H1 (cell line): ENCODE results near the gene NRN1. TPM values are rescaled to one million over a fixed set of nuclear protein-coding genes. Genes with fewer than 3 reads are reported as not detected.
A peak's percentile ranks its signal among the peaks of the same experiment; 100 is the strongest.

Experiments used
- CTCF ChIA-PET: fragments of 300-600 bp; sonication (Branson Sonifier 250); formaldehyde crosslinking; loops from one replicate; lab custom pipeline; 2021; ENCODE audit not compliant: partially characterized antibody; lab: Charles Lee
- POLR2A ChIA-PET: fragments of 300-600 bp; sonication (Branson Sonifier 250); formaldehyde crosslinking; loops from one replicate; lab custom pipeline; 2021; ENCODE audit warnings: inconsistent platforms; ENCODE audit not compliant: partially characterized antibody; lab: Charles Lee
- DNase-seq, 2 experiments: peaks; one replicate each; pipeline versions ENCODE4 v3.0.0 to v3.0.0-alpha.2; 2010 to 2022; ENCODE audit warnings: low spot score in 2 of 2, low read depth in 1 of 2, mixed read lengths in 1 of 2
- FAIRE-seq: peaks from 2 replicates; lab custom pipeline; 2011; peaks lifted over from hg19 to GRCh38; lab: Jason Lieb, UNC
- H2AFZ ChIP-seq: 2 replicates; pipeline ENCODE4 v1.8.1; 2012; ENCODE audit warnings: low read length, inconsistent platforms
- H2AK5ac ChIP-seq: 2 replicates; pipeline ENCODE4 v1.6.1; 2013; ENCODE audit warnings: low read depth, low read length
- H2BK120ac ChIP-seq: replicated peaks from 2 replicates; pipeline ENCODE3; 2013; ENCODE audit warnings: low read depth, low read length, inconsistent platforms
- H2BK12ac ChIP-seq: 2 replicates; pipeline ENCODE4 v1.6.1; 2013; ENCODE audit warnings: low read depth, low read length
- H2BK15ac ChIP-seq: 2 replicates; pipeline ENCODE4 v1.6.1; 2013; ENCODE audit warnings: low read length
- H2BK20ac ChIP-seq: 2 replicates; pipeline ENCODE4 v1.6.1; 2013; ENCODE audit warnings: low read length
- H2BK5ac ChIP-seq: 2 replicates; pipeline ENCODE4 v1.6.1; 2013; ENCODE audit warnings: low read depth, low read length
- H3K14ac ChIP-seq: 2 replicates; pipeline ENCODE4 v1.6.1; 2013; ENCODE audit warnings: inconsistent platforms; ENCODE audit not compliant: insufficient read length
- H3K18ac ChIP-seq: 2 replicates; pipeline ENCODE4 v1.6.1; 2013; ENCODE audit warnings: low read length; ENCODE audit errors: extremely low read depth
- H3K23ac ChIP-seq: 2 replicates; pipeline ENCODE4 v1.6.1; 2013; ENCODE audit warnings: inconsistent platforms; ENCODE audit not compliant: insufficient read length
- H3K23me2 ChIP-seq: 2 replicates; pipeline ENCODE4 v1.6.1; 2013; ENCODE audit warnings: low read depth, low read length
- H3K27ac ChIP-seq: 2 replicates; pipeline ENCODE4 v1.6.1; 2011; ENCODE audit warnings: low read depth, low read length, inconsistent platforms
- H3K27me3 ChIP-seq, 4 experiments: replicated peaks in 1 of 4; 1 replicate in 1 of 4; 2 replicates in 3 of 4; pipeline versions ENCODE4 v1.6.1 to v1.8.1; 2011 to 2013; ENCODE audit warnings: low read length in 3 of 4, mild to moderate bottlenecking in 3 of 4, inconsistent platforms in 2 of 4, mixed read lengths in 2 of 4, moderate library complexity in 1 of 4; ENCODE audit not compliant: control insufficient read depth in 3 of 4, insufficient read depth in 3 of 4; ENCODE audit errors: extremely low read depth in 1 of 4
- H3K36me3 ChIP-seq, 4 experiments: 2 replicates each; pipeline versions ENCODE4 v1.6.1 to v1.8.1; 2011 to 2013; ENCODE audit warnings: mild to moderate bottlenecking in 4 of 4, low read length in 3 of 4, moderate library complexity in 2 of 4, control low read depth in 1 of 4, inconsistent platforms in 1 of 4; ENCODE audit not compliant: insufficient read depth in 4 of 4, control insufficient read depth in 2 of 4
- H3K4ac ChIP-seq: replicated peaks from 2 replicates; pipeline ENCODE3; 2013; ENCODE audit warnings: low read length, low read depth, mixed read lengths, inconsistent platforms; ENCODE audit not compliant: insufficient read length
- H3K4me1 ChIP-seq, 4 experiments: replicated peaks in 1 of 4; 1 replicate in 1 of 4; 2 replicates in 3 of 4; pipeline versions ENCODE4 v1.6.1 to v1.8.1; 2011 to 2013; ENCODE audit warnings: low read length in 3 of 4, inconsistent platforms in 2 of 4, mixed read lengths in 1 of 4; ENCODE audit not compliant: insufficient read depth in 4 of 4, control insufficient read depth in 3 of 4
- H3K4me2 ChIP-seq, 2 experiments: 2 replicates each; pipeline versions ENCODE4 v1.6.1 to v1.8.1; 2011 to 2013; ENCODE audit warnings: low read depth in 2 of 2, low read length in 2 of 2, control low read depth in 1 of 2, inconsistent platforms in 1 of 2, mild to moderate bottlenecking in 1 of 2; ENCODE audit not compliant: insufficient read depth in 1 of 2
- H3K4me3 ChIP-seq, 4 experiments: fragments of 200-600, 300-600 bp in 1 of 4; sonication (generic), shearing (Covaris generic), sonication (Bioruptor Twin) in 1 of 4; 2 replicates each; pipeline versions ENCODE4 v1.5.1 to v1.8.1; 2011 to 2016; ENCODE audit warnings: low read length in 4 of 4, low read depth in 3 of 4, control low read depth in 2 of 4, inconsistent platforms in 2 of 4, mild to moderate bottlenecking in 2 of 4, mixed read lengths in 1 of 4, moderate library complexity in 1 of 4; ENCODE audit not compliant: insufficient read depth in 2 of 4; ENCODE audit errors: extremely low read depth in 1 of 4
- H3K56ac ChIP-seq: replicated peaks from 2 replicates; pipeline ENCODE3; 2013; ENCODE audit warnings: low read depth, mild to moderate bottlenecking, mixed read lengths, low read length, inconsistent platforms; ENCODE audit not compliant: insufficient read length
- H3K79me1 ChIP-seq: 2 replicates; pipeline ENCODE4 v1.6.1; 2013; ENCODE audit warnings: low read depth, low read length, control low read depth
- H3K79me2 ChIP-seq, 2 experiments: 2 replicates each; pipeline versions ENCODE4 v1.6.1 to v1.8.1; 2012 to 2013; ENCODE audit warnings: low read length in 2 of 2, mild to moderate bottlenecking in 2 of 2, inconsistent platforms in 1 of 2; ENCODE audit not compliant: insufficient read depth in 2 of 2, control insufficient read depth in 1 of 2
- H3K9ac ChIP-seq, 4 experiments: replicated peaks in 1 of 4; 1 replicate in 1 of 4; 2 replicates in 3 of 4; pipeline versions ENCODE4 v1.6.1 to v1.8.1; 2011 to 2013; ENCODE audit warnings: low read depth in 3 of 4, low read length in 3 of 4, control low read depth in 2 of 4, mild to moderate bottlenecking in 2 of 4, moderate library complexity in 2 of 4, inconsistent platforms in 1 of 4; ENCODE audit errors: extremely low read depth in 1 of 4
- H3K9me3 ChIP-seq, 2 experiments: 2 replicates each; pipeline versions ENCODE4 v1.6.1 to v1.8.1; 2012 to 2013; ENCODE audit warnings: mild to moderate bottlenecking in 2 of 2, moderate library complexity in 2 of 2, control low read depth in 1 of 2, inconsistent platforms in 1 of 2, low read depth in 1 of 2, low read length in 1 of 2, mixed read lengths in 1 of 2; ENCODE audit not compliant: insufficient read depth in 2 of 2
- H4K20me1 ChIP-seq, 2 experiments: replicated peaks in 1 of 2; 2 replicates each; pipeline versions ENCODE3 to v1.8.1; 2011 to 2013; ENCODE audit warnings: inconsistent platforms in 2 of 2, low read length in 2 of 2, mild to moderate bottlenecking in 1 of 2; ENCODE audit not compliant: insufficient read depth in 2 of 2, control insufficient read depth in 1 of 2
- H4K5ac ChIP-seq: 2 replicates; pipeline ENCODE4 v1.6.1; 2013; ENCODE audit warnings: low read length, low read depth, mixed read lengths, inconsistent platforms; ENCODE audit not compliant: insufficient read length
- H4K8ac ChIP-seq: 2 replicates; pipeline ENCODE4 v1.8.0; 2013; ENCODE audit warnings: mild to moderate bottlenecking, moderate library complexity, low read length, inconsistent platforms; ENCODE audit not compliant: insufficient read depth; ENCODE audit errors: extremely low read depth
- H4K91ac ChIP-seq: replicated peaks from 2 replicates; pipeline ENCODE3; 2013; ENCODE audit warnings: low read length, mixed read lengths, inconsistent platforms; ENCODE audit not compliant: insufficient read length
- BCL11A ChIP-seq, 2 experiments: IDR thresholded peaks; one replicate each; pipeline ENCODE4 v1.6.1; 2011; ENCODE audit warnings: low read depth in 2 of 2, low read length in 2 of 2, mild to moderate bottlenecking in 2 of 2
- CTCF ChIP-seq, 3 experiments: IDR thresholded peaks; 1 replicate in 2 of 3; 2 replicates in 1 of 3; pipeline versions ENCODE4 v1.5.1 to v1.6.1; 2011; ENCODE audit warnings: low read length in 3 of 3, mild to moderate bottlenecking in 3 of 3, inconsistent platforms in 2 of 3, low read depth in 1 of 3, moderate library complexity in 1 of 3; ENCODE audit not compliant: insufficient read depth in 1 of 3; ENCODE audit errors: control extremely low read depth in 1 of 3
- E2F6 ChIP-seq: IDR thresholded peaks from 2 replicates; pipeline ENCODE4 v1.6.1; 2012; ENCODE audit warnings: inconsistent platforms
- JUN ChIP-seq: IDR thresholded peaks from 2 replicates; pipeline ENCODE4 v1.6.1; 2011; ENCODE audit warnings: low read depth, mild to moderate bottlenecking, improper control_type of control experiment, low read length
- JUND ChIP-seq: IDR thresholded peaks from 2 replicates; pipeline ENCODE4 v1.6.1; 2011; ENCODE audit warnings: mild to moderate bottlenecking, improper control_type of control experiment, low read length
- POU5F1 ChIP-seq: IDR thresholded peaks from 2 replicates; pipeline ENCODE4 v1.6.1; 2011; ENCODE audit warnings: low read depth, mild to moderate bottlenecking, low read length, moderate library complexity
- RAD21 ChIP-seq, 2 experiments: IDR thresholded peaks in 1 of 2; conservative IDR thresholded peaks in 1 of 2; 2 replicates each; pipeline ENCODE4 v1.6.1; 2011; ENCODE audit warnings: low read depth in 2 of 2, low read length in 2 of 2, improper control_type of control experiment in 1 of 2, inconsistent platforms in 1 of 2, mild to moderate bottlenecking in 1 of 2, moderate library complexity in 1 of 2
- TAF1 ChIP-seq: IDR thresholded peaks from 2 replicates; pipeline ENCODE4 v1.6.1; 2011; ENCODE audit warnings: mild to moderate bottlenecking, low read depth, low read length
- TBP ChIP-seq: IDR thresholded peaks from 2 replicates; pipeline ENCODE4 v1.6.1; 2011; ENCODE audit warnings: low read depth, low read length, improper control_type of control experiment
- TCF12 ChIP-seq: IDR thresholded peaks from 2 replicates; pipeline ENCODE4 v1.6.1; 2011; ENCODE audit warnings: low read depth, mild to moderate bottlenecking, low read length
- WGBS, 2 experiments: shearing (Covaris generic) in 1 of 2; methylation state at CpG; one replicate each; pipeline versions ENCODE4 v1.1.6 to v1.1.7; 2013 to 2015; ENCODE audit warnings: low lambda C conversion rate in 2 of 2, mixed read lengths in 2 of 2, inconsistent platforms in 1 of 2, low coverage in 1 of 2, missing lambda C conversion rate in 1 of 2; ENCODE audit not compliant: insufficient replicate concordance in 2 of 2, insufficient coverage in 1 of 2, insufficient read length in 1 of 2; ENCODE audit errors: extremely low coverage in 1 of 2, missing lambda C conversion rate in 1 of 2; 5-methylcytosine and 5-hydroxymethylcytosine counted together
- polyA plus RNA-seq, 7 experiments: library from polyadenylated mRNA; depleted of rRNA in 3 of 7; stranded (reverse) in 5 of 7; unstranded in 2 of 7; fragments of >200 nt in 5 of 7; fragments of 200-250 nt in 2 of 7; gene quantifications; 1 replicate in 5 of 7; 2 replicates in 1 of 7; 4 replicates in 1 of 7; pipeline versions ENCODE4 v1.2.1 to v1.2.3, GENCODE V29; 2011 to 2013; ENCODE audit warnings: missing spikeins in 2 of 7, mixed read lengths in 2 of 7
- total RNA-seq: library from RNA; stranded (reverse); fragmentation: NEBNext Ultra II Directional; extraction: Animal tissue kit (Norgen Biotek cat#: 25700); gene quantifications from 2 replicates; pipeline ENCODE4 v1.2.1, GENCODE V29; 2021

Gene NRN1
- total and polyA plus RNA-seq, 2 of the 8 experiments (the other 6 are each of a cell fraction or from before 2014, with no cell fraction given): 0.06 to 0.26 TPM

- ChIA-PET POLR2A (no interaction called here), CTCF (interaction anchor here (0.6 to 3.3 kb wide), 8 partner anchors 10 to 596 kb away, joined by 3 to 12 read pairs (median 3); no protein-coding TSS in a partner anchor)
- no peak overlapping the region for H2BK120ac ChIP-seq
- H4K5ac ChIP-seq: no peak overlapping the region
- H3K79me1 ChIP-seq: no peaks in the 10 kb centered on the region
- no peak overlapping the region for H3K4ac ChIP-seq
- no peak overlapping the region for H4K91ac ChIP-seq
- H3K23ac ChIP-seq: no peak overlapping the region
- no peaks in the 10 kb centered on the region for H3K4me1 ChIP-seq
- H3K79me2 ChIP-seq: no peaks in the 10 kb centered on the region
- no peak overlapping the region for H3K4me3 ChIP-seq
- H3K9ac ChIP-seq: no peak overlapping the region
- TF ChIP-seq BCL11A (IDR thresholded peaks at IDR 0.05; ENCODE audit: low read depth in 2 of 2, low read length in 2 of 2) (no peak), RAD21 (IDR thresholded peaks at IDR 0.05 in 1 of 2, conservative IDR thresholded peaks at IDR 0.05 in 1 of 2; ENCODE audit: low read depth in 2 of 2, low read length in 2 of 2) (peak; percentile 45 to 61; a peak in 3 of 4 replicates), TAF1 (no peak), JUN (no peak), TCF12 (no peak), POU5F1 (no peak), CTCF (IDR thresholded peaks at IDR 0.05; ENCODE audit: control extremely low read depth in 1 of 3, insufficient read depth in 1 of 3, low read depth in 1 of 3, low read length in 3 of 3) (peak; percentile 70 to 92 (median 85)), TBP (no peak), E2F6 (no peak), JUND (0 out of 2 replicates have a peak, but pooled peaks have one; percentile 29)
- H3K14ac ChIP-seq: no peak overlapping the region
- peak; percentile 7 for FAIRE-seq
- no peaks in the 10 kb centered on the region for H3K36me3 ChIP-seq
- H2BK15ac ChIP-seq: no peak overlapping the region
- H2BK5ac ChIP-seq: no peak overlapping the region
- WGBS, 2 experiments: 52% methylated on average over 5 of the region's 5 CpGs; no CpG with 5 or more reads in 1 of the 2 experiments
- H3K56ac ChIP-seq: no peak overlapping the region
- no peak overlapping the region for H2AK5ac ChIP-seq
- H3K27ac ChIP-seq: no peak overlapping the region
- H3K4me2 ChIP-seq: no peak overlapping the region
- 0 out of 2 replicates have a peak overlapping the region, but pooled peaks have one; percentile 50 for H2BK20ac ChIP-seq
- no peaks in the 10 kb centered on the region for H3K27me3 ChIP-seq
- H2BK12ac ChIP-seq: no peak overlapping the region
- H4K20me1 ChIP-seq: no peaks in the 10 kb centered on the region
- H4K8ac ChIP-seq: no peak overlapping the region
- H3K18ac ChIP-seq: no peak overlapping the region
- H3K23me2 ChIP-seq: no peaks in the 10 kb centered on the region
- DNase-seq: peak in 1 of 2 experiments; percentile 73
- H3K9me3 ChIP-seq: no peaks in the 10 kb centered on the region
- H2AFZ ChIP-seq: no peak overlapping the region
Observed at GRCh38 chr6:5950361-5950785, 56.4 kb downstream of the NRN1 start.
